Measurements from ENCODE around the gene NOS3. TPM values are rescaled to one million over a fixed set of nuclear protein-coding genes. Genes with fewer than 3 reads are reported as not detected.

Gene NOS3
- total RNA-seq, 1 donor from 2014 or later = 0.74 TPM

- H3K4me3 Mint-ChIP-seq (ENCODE audit: low read depth) = peak overlapping the region; percentile 84
- peaks cover 3% of the 10 kb centered on the region for H3K36me3 Mint-ChIP-seq (ENCODE audit: insufficient read depth)
- H3K27me3 Mint-ChIP-seq = no peaks in the 10 kb centered on the region
- H3K27ac Mint-ChIP-seq = peak overlapping the region; percentile 74
- TF ChIP-seq CTCF (IDR thresholded peaks at IDR 0.05; ENCODE audit: unreplicated experiment) = no peak
- peaks cover 37% of the 10 kb centered on the region for H3K4me1 Mint-ChIP-seq (ENCODE audit: low read depth)
- DNase-seq (ENCODE audit: low spot score, unreplicated experiment) = no peak
- no peaks in the 10 kb centered on the region for H3K9me3 Mint-ChIP-seq (ENCODE audit: low read depth)
These were observed 70.6 kb downstream of the NOS3 start for GRCh38 chr7:151061213-151062110.

GRCh38 chr7:151062111-151062398 is 71.2 kb downstream of the NOS3 start:
- Mint-ChIP-seq H3K9me3 (ENCODE audit: low read depth) (no peaks in the 10 kb centered on the region), H3K27me3 (no peaks in the 10 kb centered on the region), H3K4me1 (ENCODE audit: low read depth) (peaks cover 31% of the 10 kb centered on the region), H3K36me3 (ENCODE audit: insufficient read depth) (peaks cover 5% of the 10 kb centered on the region), H3K4me3 (ENCODE audit: low read depth) (peak overlapping the region; percentile 84), H3K27ac (no peak overlapping the region)
- TF ChIP-seq CTCF (IDR thresholded peaks at IDR 0.05; ENCODE audit: unreplicated experiment) = no peak
- DNase-seq (ENCODE audit: low spot score, unreplicated experiment) = no peak

- H3K4me1 Mint-ChIP-seq (ENCODE audit: low read depth) = peaks cover 26% of the 10 kb centered on the region
- peak overlapping the region; percentile 69 for H3K4me3 Mint-ChIP-seq (ENCODE audit: low read depth)
- no peaks in the 10 kb centered on the region for H3K9me3 Mint-ChIP-seq (ENCODE audit: low read depth)
- peak overlapping the region; percentile 93 for H3K27ac Mint-ChIP-seq
- H3K36me3 Mint-ChIP-seq (ENCODE audit: insufficient read depth) = peaks cover 6% of the 10 kb centered on the region
- peak; percentile 91 for DNase-seq (ENCODE audit: low spot score, unreplicated experiment)
- no peaks in the 10 kb centered on the region for H3K27me3 Mint-ChIP-seq
- TF ChIP-seq CTCF (IDR thresholded peaks at IDR 0.05; ENCODE audit: unreplicated experiment) = no peak
These were observed 71.8 kb downstream of the NOS3 start for GRCh38 chr7:151062399-151063211.

GRCh38 chr7:151063212-151063561 is 72.4 kb downstream of the NOS3 start:
- no peak for DNase-seq (ENCODE audit: low spot score, unreplicated experiment)
- no peaks in the 10 kb centered on the region for H3K9me3 Mint-ChIP-seq (ENCODE audit: low read depth)
- H3K27ac Mint-ChIP-seq = peak overlapping the region; percentile 86
- no peaks in the 10 kb centered on the region for H3K27me3 Mint-ChIP-seq
- H3K4me3 Mint-ChIP-seq (ENCODE audit: low read depth) = peak overlapping the region; percentile 69
- peaks cover 26% of the 10 kb centered on the region for H3K4me1 Mint-ChIP-seq (ENCODE audit: low read depth)
- H3K36me3 Mint-ChIP-seq (ENCODE audit: insufficient read depth) = peaks cover 9% of the 10 kb centered on the region
- TF ChIP-seq CTCF (IDR thresholded peaks at IDR 0.05; ENCODE audit: unreplicated experiment) = no peak

Other genes with a start within 250 kb of the NOS3 start
- 8.9 TPM in 2 replicates for gene TMEM176B, start 190.7 kb upstream of the NOS3 start, total RNA-seq
- 8.0 and 9.6 TPM in 2 replicates for gene TMEM176A, start 190.2 kb upstream of the NOS3 start, total RNA-seq
- 1.9 and 2.9 TPM in 2 replicates for gene AOC1, start 138.5 kb upstream of the NOS3 start, total RNA-seq
- gene KCNH2, start 12.7 kb upstream of the NOS3 start, total RNA-seq = 6.9 and 9.4 TPM in 2 replicates
- gene ATG9B, start 33.5 kb downstream of the NOS3 start, total RNA-seq = 0.58 and 0.79 TPM in 2 replicates
- gene ABCB8, start 37.4 kb downstream of the NOS3 start, total RNA-seq = 36.0 and 36.2 TPM in 2 replicates
- 3.5 and 5.1 TPM in 2 replicates for gene ASIC3, start 57.5 kb downstream of the NOS3 start, total RNA-seq
- gene CDK5, start 66.9 kb downstream of the NOS3 start, total RNA-seq = 22.6 and 24.9 TPM in 2 replicates
- gene SLC4A2, start 68.6 kb downstream of the NOS3 start, total RNA-seq = 208 and 213 TPM in 2 replicates
- 75.0 and 81.9 TPM in 2 replicates for gene FASTK, start 89.8 kb downstream of the NOS3 start, total RNA-seq
- gene TMUB1, start 92.5 kb downstream of the NOS3 start, total RNA-seq = 40.4 and 48.6 TPM in 2 replicates
- 112 and 114 TPM in 2 replicates for gene AGAP3, start 95.5 kb downstream of the NOS3 start, total RNA-seq
- 2.0 and 2.1 TPM in 2 replicates for gene GBX1, start 176.7 kb downstream of the NOS3 start, total RNA-seq
- not detected in 2 replicates for gene ASB10, start 196.2 kb downstream of the NOS3 start, total RNA-seq
- not detected in 2 replicates for gene H2BK1, start 219.5 kb downstream of the NOS3 start, total RNA-seq
- gene ABCF2, start 236.2 kb downstream of the NOS3 start, total RNA-seq = 48.7 and 55.1 TPM in 2 replicates
- 41.4 and 42.2 TPM in 2 replicates for gene CHPF2, start 241.5 kb downstream of the NOS3 start, total RNA-seq